MM.1S (cell line): ENCODE results near the gene SMAGP.

ENCODE experiments used
- DNase-seq: peaks from one replicate; pipeline ENCODE4 v3.0.0-alpha.2; 2015
- H2AFZ ChIP-seq: fragments of 300-600 bp; sonication (generic); 2 replicates; pipeline ENCODE4 v1.6.0; 2016; ENCODE audit warnings: antibody characterized with exemption, low read length
- H3F3A ChIP-seq: fragments of 300-600 bp; sonication (generic); 2 replicates; pipeline ENCODE4 v1.6.1; 2016; ENCODE audit warnings: mild to moderate bottlenecking, antibody characterized with exemption, low read length, moderate library complexity, mixed read lengths; ENCODE audit not compliant: insufficient read depth
- H3K27ac ChIP-seq: fragments of 300-600 bp; sonication (generic); 2 replicates; pipeline ENCODE4 v1.5.1; 2016; ENCODE audit warnings: mild to moderate bottlenecking, low read length
- H3K27me3 ChIP-seq: fragments of 300-600 bp; sonication (generic); replicated peaks from 2 replicates; pipeline ENCODE4 v1.6.0; 2016; ENCODE audit warnings: low read length; ENCODE audit not compliant: insufficient read depth
- H3K36me3 ChIP-seq: fragments of 300-600 bp; sonication (generic); replicated peaks from 2 replicates; pipeline ENCODE4 v1.6.1; 2016; ENCODE audit warnings: mild to moderate bottlenecking, low read length, mixed read lengths; ENCODE audit not compliant: insufficient read depth
- H3K4me1 ChIP-seq: fragments of 300-600 bp; sonication (generic); 2 replicates; pipeline ENCODE4 v1.6.1; 2016; ENCODE audit warnings: low read length, mixed read lengths
- H3K4me2 ChIP-seq: fragments of 300-600 bp; sonication (generic); 2 replicates; pipeline ENCODE4 v1.6.0; 2016; ENCODE audit warnings: low read depth, low read length
- H3K4me3 ChIP-seq: fragments of 300-600 bp; sonication (generic); 2 replicates; pipeline ENCODE4 v1.5.1; 2016; ENCODE audit warnings: low read length, mixed read lengths
- H3K79me2 ChIP-seq: fragments of 300-600 bp; sonication (generic); 2 replicates; pipeline ENCODE4 v1.6.1; 2016; ENCODE audit warnings: mixed run types, low read length, mixed read lengths
- H3K9ac ChIP-seq: fragments of 300-600 bp; sonication (generic); 2 replicates; pipeline ENCODE4 v1.6.1; 2016; ENCODE audit warnings: low read length, mixed read lengths
- H3K9me2 ChIP-seq: fragments of 300-600 bp; sonication (generic); replicated peaks from 2 replicates; pipeline ENCODE4 v1.6.1; 2016; ENCODE audit warnings: mild to moderate bottlenecking, low read length, mixed read lengths; ENCODE audit not compliant: insufficient read depth
- H3K9me3 ChIP-seq: fragments of 300-600 bp; sonication (generic); replicated peaks from 2 replicates; pipeline ENCODE4 v1.6.1; 2016; ENCODE audit warnings: mild to moderate bottlenecking, low read length, mixed read lengths; ENCODE audit not compliant: insufficient read depth
- H4K20me1 ChIP-seq: fragments of 300-600 bp; sonication (generic); 2 replicates; pipeline ENCODE4 v1.6.1; 2016; ENCODE audit warnings: mild to moderate bottlenecking, low read length, moderate library complexity, mixed read lengths; ENCODE audit not compliant: insufficient read depth
- EZH2 ChIP-seq: fragments of 300-600 bp; sonication (generic); optimal IDR thresholded peaks from 2 replicates; pipeline ENCODE3; 2017; ENCODE audit warnings: low read depth, mild to moderate bottlenecking, antibody characterized with exemption, low read length, mixed read lengths
- EZH2phosphoT487 ChIP-seq: fragments of 300-600 bp; sonication (generic); IDR thresholded peaks from 2 replicates; pipeline ENCODE4 v1.6.1; 2018; ENCODE audit warnings: antibody characterized with exemption, low read length
- TF ChIP-seq, protein P1 (sequence below): fragments of 300-600 bp; sonication (generic); IDR thresholded peaks from 2 replicates; pipeline ENCODE4 v1.5.1; 2016; ENCODE audit warnings: antibody characterized with exemption, low read length, mixed read lengths

Gene SMAGP

DNA sequence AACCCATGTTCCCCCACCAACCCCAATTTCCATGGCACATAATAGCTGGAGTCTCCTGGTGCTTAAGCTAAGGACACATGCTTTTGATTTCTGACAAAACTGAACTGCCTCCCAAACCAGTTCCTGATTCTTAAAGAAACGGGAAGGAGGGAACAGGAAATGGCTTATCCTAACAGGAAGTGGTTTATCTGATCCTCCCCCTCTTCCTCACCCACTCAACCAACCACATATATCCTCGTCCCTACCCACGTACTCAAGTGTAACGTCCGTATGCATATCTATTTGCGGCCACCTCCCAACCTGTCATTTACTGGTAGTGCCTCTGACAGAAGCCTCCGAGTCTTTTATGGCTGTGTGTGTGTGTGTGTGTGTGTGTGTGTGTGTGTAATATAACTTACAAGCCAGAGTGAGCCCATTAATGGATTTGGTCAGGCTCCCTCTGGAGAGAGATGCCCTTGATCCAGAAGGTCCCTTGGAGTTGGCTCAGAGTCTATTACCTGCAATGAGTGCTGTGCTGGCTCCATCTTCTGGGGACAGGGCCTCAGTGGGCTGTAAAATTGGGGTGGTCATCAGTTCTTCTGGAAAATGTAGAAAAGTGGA is 23.9 kb downstream of the SMAGP start:
- H3K27me3 ChIP-seq = no peaks in the 10 kb centered on the region
- H3K4me2 ChIP-seq = no peak overlapping the region
- no peaks in the 10 kb centered on the region for H3K9me2 ChIP-seq
- H3F3A ChIP-seq = 0 out of 2 replicates have a peak, but pooled peaks cover 4% of the 10 kb centered on the region
- H3K36me3 ChIP-seq = peaks cover 1% of the 10 kb centered on the region; the same call in 1 of the 2 replicates
- H3K27ac ChIP-seq = no peak overlapping the region
- no peak overlapping the region for H3K9ac ChIP-seq
- H4K20me1 ChIP-seq = no peaks in the 10 kb centered on the region
- H3K4me1 ChIP-seq = no peaks in the 10 kb centered on the region
- H3K4me3 ChIP-seq = no peak overlapping the region
- H3K9me3 ChIP-seq = no peaks in the 10 kb centered on the region
- H2AFZ ChIP-seq = no peak overlapping the region
- TF ChIP-seq EZH2 = no peak
- TF ChIP-seq EZH2phosphoT487 = no peak
- TF ChIP-seq, protein P1, sequence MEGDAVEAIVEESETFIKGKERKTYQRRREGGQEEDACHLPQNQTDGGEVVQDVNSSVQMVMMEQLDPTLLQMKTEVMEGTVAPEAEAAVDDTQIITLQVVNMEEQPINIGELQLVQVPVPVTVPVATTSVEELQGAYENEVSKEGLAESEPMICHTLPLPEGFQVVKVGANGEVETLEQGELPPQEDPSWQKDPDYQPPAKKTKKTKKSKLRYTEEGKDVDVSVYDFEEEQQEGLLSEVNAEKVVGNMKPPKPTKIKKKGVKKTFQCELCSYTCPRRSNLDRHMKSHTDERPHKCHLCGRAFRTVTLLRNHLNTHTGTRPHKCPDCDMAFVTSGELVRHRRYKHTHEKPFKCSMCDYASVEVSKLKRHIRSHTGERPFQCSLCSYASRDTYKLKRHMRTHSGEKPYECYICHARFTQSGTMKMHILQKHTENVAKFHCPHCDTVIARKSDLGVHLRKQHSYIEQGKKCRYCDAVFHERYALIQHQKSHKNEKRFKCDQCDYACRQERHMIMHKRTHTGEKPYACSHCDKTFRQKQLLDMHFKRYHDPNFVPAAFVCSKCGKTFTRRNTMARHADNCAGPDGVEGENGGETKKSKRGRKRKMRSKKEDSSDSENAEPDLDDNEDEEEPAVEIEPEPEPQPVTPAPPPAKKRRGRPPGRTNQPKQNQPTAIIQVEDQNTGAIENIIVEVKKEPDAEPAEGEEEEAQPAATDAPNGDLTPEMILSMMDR = no peak
- no peak for DNase-seq
- peaks cover 1% of the 10 kb centered on the region; the same call in 1 of the 2 replicates for H3K79me2 ChIP-seq

DNA sequence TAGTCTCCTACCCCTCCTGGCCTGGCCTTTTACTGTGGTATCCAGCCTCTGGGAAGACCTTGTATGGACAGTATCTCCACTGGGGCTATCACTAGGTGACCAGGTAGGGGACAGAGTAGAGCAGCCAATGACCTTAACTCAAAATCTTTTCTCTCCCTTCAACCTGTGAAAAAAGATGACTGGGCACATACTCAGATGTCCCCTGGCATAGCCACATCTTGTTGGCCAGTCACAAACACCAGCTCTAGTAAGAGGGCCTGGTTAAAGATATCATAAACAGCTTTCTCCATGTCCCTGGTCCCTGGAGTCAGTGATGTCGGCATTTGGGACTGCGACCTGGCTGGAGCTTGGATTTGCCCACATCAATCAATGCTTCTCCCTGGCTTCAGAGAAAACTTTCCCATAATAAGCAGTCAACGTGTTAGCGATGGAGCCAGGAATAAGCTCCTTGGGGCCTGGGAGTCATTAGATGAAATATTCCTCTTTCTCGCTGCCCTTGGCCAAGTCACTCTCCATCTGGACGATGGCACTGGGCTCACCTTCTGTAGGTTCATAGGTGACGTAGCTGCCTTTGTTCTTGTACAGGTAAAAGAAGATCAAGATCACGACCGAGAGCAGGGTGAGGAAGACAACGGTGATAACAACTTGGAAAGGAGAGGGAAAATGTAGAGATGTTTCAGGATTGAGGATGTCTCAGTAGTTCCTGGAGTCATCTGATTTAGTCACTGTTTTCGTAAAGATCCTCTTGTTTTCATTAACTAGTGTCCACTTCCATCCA is 24.6 kb downstream of the SMAGP start:
- Histone ChIP-seq H3K9me3 (no peaks in the 10 kb centered on the region), H3K9me2 (no peaks in the 10 kb centered on the region), H3F3A (0 out of 2 replicates have a peak, but pooled peaks cover 4% of the 10 kb centered on the region), H3K27ac (no peak overlapping the region), H3K9ac (no peak overlapping the region), H3K4me3 (no peak overlapping the region), H3K36me3 (peaks cover 5% of the 10 kb centered on the region; the same call in 1 of the 2 replicates), H3K27me3 (no peaks in the 10 kb centered on the region), H3K4me1 (no peaks in the 10 kb centered on the region), H3K4me2 (no peak overlapping the region), H2AFZ (no peak overlapping the region), H4K20me1 (no peaks in the 10 kb centered on the region), H3K79me2 (peaks cover 8% of the 10 kb centered on the region)
- DNase-seq = no peak
- TF ChIP-seq EZH2phosphoT487 (no peak), EZH2 (no peak)
- TF ChIP-seq, protein P1 = no peak

DNA sequence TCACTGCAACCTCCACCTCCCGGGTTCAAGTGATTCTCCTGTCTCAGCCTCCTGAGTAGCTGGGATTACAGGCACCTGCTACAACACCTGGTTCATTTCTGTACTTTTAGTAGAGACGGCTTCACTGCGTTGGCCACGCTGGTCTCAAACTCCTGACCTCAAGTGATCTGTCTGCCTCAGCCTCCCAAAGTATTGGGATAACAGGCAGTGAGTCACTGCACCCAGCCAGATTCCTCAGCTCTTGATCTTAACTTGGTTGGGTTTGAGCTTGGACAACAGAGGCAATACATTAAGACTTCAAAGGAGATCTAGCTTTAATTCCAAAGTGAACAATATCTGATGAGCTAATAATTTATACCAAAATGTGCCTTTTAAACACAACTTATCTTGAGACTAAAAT is 25.9 kb downstream of the SMAGP start:
- TF ChIP-seq, protein P1 = no peak
- TF ChIP-seq EZH2phosphoT487 (no peak), EZH2 (no peak)
- no peaks in the 10 kb centered on the region for H3K9me3 ChIP-seq
- no peak overlapping the region for H3K9ac ChIP-seq
- peaks cover 22% of the 10 kb centered on the region for H3K79me2 ChIP-seq
- 0 out of 2 replicates have a peak, but pooled peaks cover 4% of the 10 kb centered on the region for H3F3A ChIP-seq
- H3K4me1 ChIP-seq = peaks cover 7% of the 10 kb centered on the region; the same call in 1 of the 2 replicates
- no peak overlapping the region for H3K27ac ChIP-seq
- no peaks in the 10 kb centered on the region for H3K27me3 ChIP-seq
- H4K20me1 ChIP-seq = peaks cover 5% of the 10 kb centered on the region; the same call in 1 of the 2 replicates
- DNase-seq = no peak
- peaks cover 5% of the 10 kb centered on the region; the same call in 1 of the 2 replicates for H3K36me3 ChIP-seq
- no peak overlapping the region for H3K4me2 ChIP-seq
- no peak overlapping the region for H2AFZ ChIP-seq
- no peaks in the 10 kb centered on the region for H3K9me2 ChIP-seq
- no peak overlapping the region for H3K4me3 ChIP-seq
